ENCODE results near the gene ANKRD44. TPM values are rescaled to one million over a fixed set of nuclear protein-coding genes. Genes with fewer than 3 reads are reported as not detected.
A peak's percentile ranks its signal among the peaks of the same experiment; 100 is the strongest.

Gene ANKRD44
- total and polyA plus RNA-seq, 2 experiments from 2014 or later = 2.9 to 4.9 TPM

DNA sequence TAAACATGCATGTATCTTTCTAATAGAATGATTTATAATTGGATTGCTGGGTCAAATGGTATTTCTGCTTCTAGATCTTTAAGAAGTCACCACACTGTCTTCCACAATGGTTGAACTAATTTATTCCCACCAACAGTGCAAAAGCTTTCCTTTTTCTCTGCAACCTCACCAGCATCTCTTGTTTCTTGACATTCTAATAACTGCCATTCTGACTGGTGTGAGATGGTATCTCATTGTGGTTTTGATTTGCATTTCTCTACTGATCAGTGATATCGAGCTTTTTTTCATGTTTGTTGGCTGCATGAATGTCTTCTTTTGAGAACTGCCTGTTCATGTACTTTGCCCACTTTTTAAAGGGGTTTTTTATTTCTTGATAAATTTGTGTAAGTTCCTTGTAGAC, 182.5 kb downstream of the ANKRD44 start:
- Histone ChIP-seq H3K9me2 (ENCODE audit: insufficient read depth) (no peaks in the 10 kb centered on the region), H3K4me2 (ENCODE audit: unreplicated experiment) (no peak overlapping the region), H3K4me1 (ENCODE audit: insufficient read depth) (no peaks in the 10 kb centered on the region), H2AFZ (no peak overlapping the region), H3K79me2 (ENCODE audit: insufficient read depth) (no peaks in the 10 kb centered on the region), H4K20me1 (ENCODE audit: insufficient read depth) (no peaks in the 10 kb centered on the region), H3K9me3 (ENCODE audit: low read depth) (no peaks in the 10 kb centered on the region), H3F3A (ENCODE audit: insufficient read depth) (no peaks in the 10 kb centered on the region), H3K36me3 (ENCODE audit: low read depth) (no peaks in the 10 kb centered on the region), H3K9ac (no peak overlapping the region), H3K27ac (no peak overlapping the region), H3K27me3 (replicated peaks; ENCODE audit: insufficient read depth) (no peaks in the 10 kb centered on the region), H3K4me3 (no peak overlapping the region)
- WGBS, 2 experiments (ENCODE audit: low coverage in 1 of 2, low lambda C conversion rate in 2 of 2, missing lambda C conversion rate in 2 of 2) = 67 to 74% methylated on average over 1 of the region's 1 CpG
- in situ Hi-C loops (cut with MboI) = no loop called here
- no peak for DNase-seq
- TF ChIP-seq EZH2 (IDR thresholded peaks at IDR 0.05; ENCODE audit: insufficient read depth, poor library complexity, severe bottlenecking) (no peak), EZH2phosphoT487 (IDR thresholded peaks at IDR 0.05; ENCODE audit: insufficient read depth, low read depth) (no peak)

- Histone ChIP-seq H2AFZ (no peak overlapping the region), H3K4me2 (ENCODE audit: unreplicated experiment) (no peak overlapping the region), H4K20me1 (ENCODE audit: insufficient read depth) (no peaks in the 10 kb centered on the region), H3K79me2 (ENCODE audit: insufficient read depth) (no peaks in the 10 kb centered on the region), H3K36me3 (ENCODE audit: low read depth) (no peaks in the 10 kb centered on the region), H3K27me3 (replicated peaks; ENCODE audit: insufficient read depth) (no peaks in the 10 kb centered on the region), H3K9me3 (ENCODE audit: low read depth) (no peaks in the 10 kb centered on the region), H3F3A (ENCODE audit: insufficient read depth) (no peaks in the 10 kb centered on the region), H3K4me1 (ENCODE audit: insufficient read depth) (no peaks in the 10 kb centered on the region), H3K9ac (no peak overlapping the region), H3K27ac (no peak overlapping the region), H3K9me2 (ENCODE audit: insufficient read depth) (no peaks in the 10 kb centered on the region), H3K4me3 (no peak overlapping the region)
- in situ Hi-C loops (cut with MboI) = no loop called here
- TF ChIP-seq EZH2 (IDR thresholded peaks at IDR 0.05; ENCODE audit: insufficient read depth, poor library complexity, severe bottlenecking) (no peak), EZH2phosphoT487 (IDR thresholded peaks at IDR 0.05; ENCODE audit: insufficient read depth, low read depth) (no peak)
- WGBS, 2 experiments (ENCODE audit: low coverage in 1 of 2, low lambda C conversion rate in 2 of 2, missing lambda C conversion rate in 2 of 2) = 86 to 90% methylated on average over 7 of the region's 7 CpGs
- no peak for DNase-seq
These were observed 183.8 kb downstream of the ANKRD44 start for GRCh38 chr2:197126630-197127352.

DNA sequence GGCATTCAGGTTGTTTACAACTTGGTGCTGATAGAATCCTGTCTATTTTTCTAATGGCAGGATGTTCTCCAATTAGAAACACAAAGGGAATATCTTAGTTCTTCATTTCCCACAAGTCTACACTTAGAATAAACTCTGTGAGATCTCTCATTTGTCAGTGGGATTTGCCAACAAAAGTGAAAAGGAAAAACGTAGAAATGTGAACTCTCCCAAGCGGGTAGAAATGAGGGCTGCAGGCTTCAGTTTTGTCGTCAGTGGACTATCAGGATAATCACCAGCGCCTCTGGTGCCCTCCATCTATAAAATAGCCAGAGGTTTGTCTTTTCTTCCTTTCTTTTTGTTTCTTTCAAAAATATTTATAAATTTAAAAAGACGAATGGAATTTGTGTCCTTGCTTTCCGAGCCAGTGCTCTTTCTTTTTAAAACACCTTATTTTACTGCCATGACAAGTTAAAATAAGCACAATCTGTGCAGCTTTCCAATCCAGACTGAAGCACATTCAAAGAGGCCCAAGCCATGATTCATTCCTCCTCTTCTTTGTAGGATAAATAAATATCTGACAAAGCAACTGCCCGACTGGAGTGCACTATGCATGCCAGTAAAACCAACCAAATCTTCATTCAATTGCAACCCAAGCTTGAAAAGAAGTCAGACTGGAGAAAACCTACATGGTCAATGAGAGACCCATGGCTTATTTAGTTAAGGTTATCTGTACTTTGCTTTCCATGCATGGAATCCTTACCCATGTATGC, 185.8 kb downstream of the ANKRD44 start:
- H3K79me2 ChIP-seq (ENCODE audit: insufficient read depth) = no peaks in the 10 kb centered on the region
- no peak overlapping the region for H3K4me3 ChIP-seq
- no peaks in the 10 kb centered on the region for H3K4me1 ChIP-seq (ENCODE audit: insufficient read depth)
- H2AFZ ChIP-seq = no peak overlapping the region
- no peak overlapping the region for H3K9ac ChIP-seq
- H3K9me3 ChIP-seq (ENCODE audit: low read depth) = no peaks in the 10 kb centered on the region
- no peak overlapping the region for H3K4me2 ChIP-seq (ENCODE audit: unreplicated experiment)
- H4K20me1 ChIP-seq (ENCODE audit: insufficient read depth) = no peaks in the 10 kb centered on the region
- no peak overlapping the region for H3K27ac ChIP-seq
- 80 to 82% methylated on average over 7 of the region's 7 CpGs for WGBS, 2 experiments (ENCODE audit: low coverage in 1 of 2, low lambda C conversion rate in 2 of 2, missing lambda C conversion rate in 2 of 2)
- DNase-seq = peak; percentile 4
- TF ChIP-seq EZH2phosphoT487 (IDR thresholded peaks at IDR 0.05; ENCODE audit: insufficient read depth, low read depth) (no peak), EZH2 (IDR thresholded peaks at IDR 0.05; ENCODE audit: insufficient read depth, poor library complexity, severe bottlenecking) (no peak)
- in situ Hi-C loops (cut with MboI) = no loop called here
- H3K36me3 ChIP-seq (ENCODE audit: low read depth) = no peaks in the 10 kb centered on the region
- no peaks in the 10 kb centered on the region for H3K9me2 ChIP-seq (ENCODE audit: insufficient read depth)
- no peaks in the 10 kb centered on the region for H3F3A ChIP-seq (ENCODE audit: insufficient read depth)
- no peaks in the 10 kb centered on the region for H3K27me3 ChIP-seq (replicated peaks; ENCODE audit: insufficient read depth)

- no peaks in the 10 kb centered on the region for H3F3A ChIP-seq (ENCODE audit: insufficient read depth)
- in situ Hi-C loops (cut with MboI) = no loop called here
- no peaks in the 10 kb centered on the region for H3K27me3 ChIP-seq (replicated peaks; ENCODE audit: insufficient read depth)
- no peak overlapping the region for H3K4me2 ChIP-seq (ENCODE audit: unreplicated experiment)
- H3K4me3 ChIP-seq = no peak overlapping the region
- TF ChIP-seq EZH2 (IDR thresholded peaks at IDR 0.05; ENCODE audit: insufficient read depth, poor library complexity, severe bottlenecking) (no peak), EZH2phosphoT487 (IDR thresholded peaks at IDR 0.05; ENCODE audit: insufficient read depth, low read depth) (no peak)
- 96 to 100% methylated on average over 1 of the region's 1 CpG for WGBS, 2 experiments (ENCODE audit: low coverage in 1 of 2, low lambda C conversion rate in 2 of 2, missing lambda C conversion rate in 2 of 2)
- H3K9me3 ChIP-seq (ENCODE audit: low read depth) = no peaks in the 10 kb centered on the region
- no peaks in the 10 kb centered on the region for H3K4me1 ChIP-seq (ENCODE audit: insufficient read depth)
- H3K9me2 ChIP-seq (ENCODE audit: insufficient read depth) = no peaks in the 10 kb centered on the region
- no peak overlapping the region for H2AFZ ChIP-seq
- H3K79me2 ChIP-seq (ENCODE audit: insufficient read depth) = no peaks in the 10 kb centered on the region
- H3K36me3 ChIP-seq (ENCODE audit: low read depth) = no peaks in the 10 kb centered on the region
- H3K27ac ChIP-seq = no peak overlapping the region
- no peak overlapping the region for H3K9ac ChIP-seq
- no peaks in the 10 kb centered on the region for H4K20me1 ChIP-seq (ENCODE audit: insufficient read depth)
- DNase-seq = no peak
These were observed 187.8 kb downstream of the ANKRD44 start for GRCh38 chr2:197122821-197123220.
